Activated CD4-positive, alpha-beta T cell treated with anti-CD3 and anti-CD28 coated beads for 1 hour (primary cell): ENCODE data around the gene KCNQ1OT1.

Source experiments
- DNase-seq: peaks from one replicate; pipeline ENCODE4 v3.0.0-alpha.2; 2020

KCNQ1OT1 gene

GRCh38 chr11:2665526-2666400 lies 34.0 kb downstream of the KCNQ1OT1 start:
- no peak for DNase-seq

GRCh38 chr11:2664791-2665525 lies 34.8 kb downstream of the KCNQ1OT1 start:
- DNase-seq = no peak

- DNase-seq = no peak
Observed at GRCh38 chr11:2664376-2664775, 35.4 kb downstream of the KCNQ1OT1 start.

DNA sequence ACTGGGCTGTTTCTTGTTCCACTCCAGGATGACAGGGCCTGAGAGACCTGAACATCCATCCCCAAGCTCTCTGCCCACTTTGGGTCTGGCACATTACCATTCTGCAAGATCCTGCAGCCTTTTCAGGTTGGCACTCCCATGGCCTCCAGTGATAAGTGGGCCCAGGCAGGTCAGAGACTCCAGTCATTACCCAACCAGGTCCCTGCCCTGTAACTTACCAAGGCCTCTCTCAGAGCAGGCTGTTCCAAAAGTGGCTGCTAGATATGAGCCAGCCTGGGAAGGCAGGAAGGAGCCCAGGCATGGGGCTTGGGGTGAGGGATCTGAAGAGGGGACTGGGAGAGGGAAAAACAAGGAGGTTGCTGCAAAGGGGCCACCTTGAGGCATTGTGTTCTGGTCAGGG lies 35.9 kb downstream of the KCNQ1OT1 start:
- no peak for DNase-seq

GRCh38 chr11:2663506-2663905 lies 36.3 kb downstream of the KCNQ1OT1 start:
- no peak for DNase-seq

DNA sequence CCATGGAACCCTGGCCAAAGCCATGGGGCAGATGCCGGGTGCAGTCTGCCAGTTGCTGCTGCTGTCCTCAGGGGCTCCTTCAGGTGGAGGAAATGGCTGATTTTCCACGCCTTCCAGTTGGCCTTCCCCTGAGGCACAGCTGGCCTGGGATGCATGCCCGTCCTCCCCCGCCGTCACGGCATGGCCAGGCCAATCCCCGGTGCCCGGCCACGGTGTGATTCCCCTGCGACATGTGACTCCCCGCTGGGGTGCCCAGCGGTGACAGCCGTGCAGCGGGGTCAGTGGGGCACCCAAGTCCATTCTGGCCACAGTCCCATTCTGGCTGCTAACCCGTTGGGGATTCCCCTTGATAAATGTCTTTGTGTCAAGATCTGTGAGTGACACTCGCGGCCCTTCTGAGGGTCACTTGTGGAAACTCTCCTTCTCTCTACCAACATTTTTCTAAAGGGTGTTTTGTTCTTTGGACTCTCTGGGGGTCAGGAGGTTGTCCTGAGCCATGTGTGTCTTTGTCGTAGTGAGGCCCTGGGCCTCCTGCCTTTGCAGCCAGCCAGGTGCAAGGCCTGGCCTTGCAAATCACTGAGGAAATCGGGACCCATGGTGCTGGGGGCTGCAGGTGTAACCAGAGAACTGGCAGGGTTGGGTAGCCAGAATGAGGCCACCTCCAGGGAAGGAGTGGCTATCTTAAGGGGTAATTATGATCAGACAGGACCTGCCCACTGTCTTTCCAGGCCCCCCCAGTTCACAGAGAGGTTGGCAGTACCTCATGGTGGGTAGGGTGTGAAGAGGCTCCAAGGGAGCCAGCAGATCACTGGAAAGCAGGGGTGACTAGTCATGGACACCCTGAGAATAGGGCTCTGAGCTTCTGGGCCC lies 37.1 kb downstream of the KCNQ1OT1 start:
- no peak for DNase-seq

DNA sequence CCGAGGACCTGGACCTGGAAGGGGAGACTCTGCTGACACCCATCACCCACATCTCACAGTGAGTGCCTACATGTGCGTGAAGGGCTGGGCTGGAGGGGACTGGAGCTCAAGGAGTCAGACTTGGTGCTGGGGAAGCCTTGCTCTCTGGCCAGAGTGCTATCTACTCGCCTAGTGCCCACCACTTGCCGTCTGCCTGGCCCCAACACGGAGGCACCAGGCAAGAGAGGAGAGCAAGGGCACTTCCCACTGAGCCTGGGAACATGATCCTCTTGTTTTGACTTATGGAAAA lies 37.8 kb downstream of the KCNQ1OT1 start:
- DNase-seq = no peak

GRCh38 chr11:2661173-2662023 lies 38.4 kb downstream of the KCNQ1OT1 start:
- no peak for DNase-seq

GRCh38 chr11:2660357-2660939 lies 39.3 kb downstream of the KCNQ1OT1 start:
- no peak for DNase-seq

DNA sequence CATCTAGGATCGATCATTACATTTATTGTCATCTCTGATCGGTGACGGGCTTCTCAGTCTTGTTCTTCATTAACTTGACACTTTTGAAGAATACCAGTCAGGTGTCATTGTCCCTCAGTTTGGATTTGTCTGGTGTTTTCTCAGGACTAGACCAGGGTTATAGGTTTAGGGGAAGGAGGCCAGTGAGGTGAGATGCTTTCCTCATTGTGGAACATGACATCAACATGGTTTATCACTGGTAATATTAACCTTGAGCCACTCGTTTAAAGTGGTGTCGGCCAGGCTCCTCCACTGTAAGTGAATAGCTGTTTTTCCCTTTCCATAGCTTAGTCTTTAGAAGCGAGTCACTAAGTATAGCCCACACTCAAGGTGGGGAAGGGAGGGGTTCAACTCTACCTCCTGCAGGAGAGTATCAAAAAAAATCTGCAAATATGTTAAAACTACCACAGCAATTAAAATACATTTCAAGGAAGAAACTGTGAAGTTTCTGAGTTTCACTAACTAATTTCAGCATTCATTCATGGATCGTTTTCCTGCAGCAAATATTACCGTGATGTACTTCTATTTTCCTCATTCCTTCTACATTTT lies 42.0 kb downstream of the KCNQ1OT1 start:
- no peak for DNase-seq

DNA sequence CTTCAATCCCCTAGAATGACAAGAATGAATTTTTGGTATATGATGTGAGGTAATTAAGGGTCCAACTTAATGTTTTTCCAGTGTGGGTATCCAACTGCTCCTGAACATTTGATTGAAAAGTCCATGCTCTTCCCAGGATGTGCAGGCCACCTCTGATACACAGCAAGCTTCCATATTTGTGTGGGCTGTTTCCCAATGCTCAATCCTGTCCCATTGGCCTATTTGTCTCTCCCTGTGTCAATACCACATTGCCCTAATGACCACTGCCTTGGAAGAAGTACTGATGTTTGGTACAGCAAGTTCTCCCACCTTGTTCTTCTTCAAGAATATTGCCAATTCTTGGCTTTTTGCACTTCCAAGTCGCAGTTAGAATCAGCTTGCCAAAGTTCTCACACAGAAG lies 42.9 kb downstream of the KCNQ1OT1 start:
- DNase-seq = no peak

GRCh38 chr11:2655834-2656622 lies 43.8 kb downstream of the KCNQ1OT1 start:
- DNase-seq = no peak

- no peak for DNase-seq
Observed at GRCh38 chr11:2655016-2655719, 44.6 kb downstream of the KCNQ1OT1 start.

DNA sequence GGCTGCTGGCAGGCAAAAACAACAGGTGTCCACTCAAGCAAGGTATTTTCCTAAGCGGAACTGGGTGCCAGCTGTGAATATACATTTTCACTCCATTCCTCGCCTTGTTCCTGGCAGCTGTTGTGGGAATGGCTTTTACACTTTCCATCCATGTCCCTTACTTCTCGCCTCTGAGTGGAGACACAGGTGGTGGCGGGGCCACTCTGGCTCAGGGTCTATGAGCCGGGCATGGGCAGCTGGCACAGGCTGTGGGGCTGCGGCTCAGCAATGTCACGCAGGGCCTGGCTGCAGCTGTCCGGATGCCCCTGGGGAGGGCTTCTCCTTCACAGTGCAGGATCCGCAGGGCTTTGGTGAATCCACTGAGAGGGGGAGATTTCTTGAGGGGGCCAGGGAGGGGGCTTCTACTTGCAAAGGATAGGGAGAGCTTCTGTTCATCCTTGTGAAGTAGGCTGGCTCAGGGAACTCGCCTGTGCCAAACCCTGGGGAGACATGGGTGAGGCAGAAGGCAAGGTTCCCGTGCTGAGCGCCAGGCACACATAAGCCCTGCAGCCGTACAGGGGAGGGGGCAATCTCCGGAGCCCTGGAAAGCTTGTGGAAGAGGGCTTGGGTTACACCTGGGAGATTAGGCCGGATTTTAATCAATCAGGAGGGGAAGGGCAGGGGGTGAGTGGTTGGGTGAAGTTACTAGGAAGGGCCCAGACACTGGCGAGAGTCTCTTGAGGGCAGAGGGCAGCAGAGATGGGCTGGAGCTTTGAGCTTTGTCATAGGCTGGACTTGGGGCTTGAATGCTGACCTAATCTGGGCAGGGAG lies 45.7 kb downstream of the KCNQ1OT1 start:
- no peak for DNase-seq

- no peak for DNase-seq
Observed at GRCh38 chr11:2653198-2653551, 46.6 kb downstream of the KCNQ1OT1 start.

DNA sequence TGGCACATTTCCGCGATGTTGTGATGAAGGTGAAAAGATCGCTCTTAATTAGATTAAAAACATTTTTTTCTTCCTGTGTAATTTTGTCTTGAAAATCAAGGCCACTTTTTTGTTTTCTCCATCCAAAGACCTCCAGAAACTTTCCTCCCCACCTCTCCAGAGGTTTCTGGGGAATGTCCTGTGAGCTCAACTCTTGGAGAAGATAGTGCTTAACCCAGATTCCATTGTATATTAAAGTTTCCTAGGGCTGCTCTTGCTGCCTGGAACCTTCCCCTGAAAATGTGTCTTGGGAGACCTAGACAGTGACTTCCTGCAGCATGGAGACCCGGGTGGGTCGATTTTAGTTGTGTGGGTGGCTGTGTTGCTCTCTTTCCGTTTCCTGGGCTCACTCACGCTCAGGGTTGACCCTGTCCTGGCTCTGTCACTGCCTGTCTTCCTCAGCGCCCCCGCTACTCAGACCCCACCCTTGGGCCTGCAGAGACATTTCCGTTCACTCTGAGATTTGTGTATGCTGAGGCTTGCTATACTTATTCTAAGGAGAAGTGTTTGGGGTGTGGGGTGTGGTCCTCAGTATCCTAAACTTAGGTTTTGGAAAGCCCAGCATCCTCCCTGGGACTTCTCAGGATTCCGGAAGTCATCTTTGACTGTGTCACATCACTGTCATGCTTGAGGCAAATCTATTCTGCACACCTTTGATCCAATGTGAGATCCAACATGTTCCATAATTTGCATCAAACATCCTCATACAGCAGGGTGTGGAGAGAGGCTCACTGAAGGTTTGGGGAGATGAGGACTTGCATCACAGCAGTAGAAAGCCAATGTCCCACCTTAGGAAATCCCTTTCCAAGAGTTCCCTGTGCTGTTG lies 47.2 kb downstream of the KCNQ1OT1 start:
- DNase-seq = no peak

GRCh38 chr11:2651826-2652271 lies 47.9 kb downstream of the KCNQ1OT1 start:
- DNase-seq = no peak

GRCh38 chr11:2651054-2651617 lies 48.7 kb downstream of the KCNQ1OT1 start:
- no peak for DNase-seq
